Osteoblast (primary cell): ENCODE results near the gene USP22. TPM values are rescaled to one million over a fixed set of nuclear protein-coding genes. Genes with fewer than 3 reads are reported as not detected.

ENCODE experiments used
- DNase-seq: peaks from one replicate; pipeline ENCODE4 v3.0.0; 2011; ENCODE audit warnings: low spot score, mixed read lengths; ENCODE audit not compliant: insufficient read length; ENCODE audit errors: missing footprints
- H2AFZ ChIP-seq: 2 replicates; pipeline ENCODE4 v1.6.0; 2011; ENCODE audit warnings: mild to moderate bottlenecking, low read length
- H3K27ac ChIP-seq: 2 replicates; pipeline ENCODE4 v1.5.1; 2011; ENCODE audit warnings: mild to moderate bottlenecking, low read depth, low read length, moderate library complexity
- H3K27me3 ChIP-seq: 2 replicates; pipeline ENCODE4 v1.6.0; 2012; ENCODE audit warnings: mild to moderate bottlenecking, control low read depth, inconsistent platforms, low read length, moderate library complexity; ENCODE audit not compliant: insufficient read depth
- H3K36me3 ChIP-seq: 2 replicates; pipeline ENCODE4 v1.5.1; 2011; ENCODE audit warnings: mild to moderate bottlenecking, low read length, control low read depth, moderate library complexity; ENCODE audit not compliant: insufficient read depth
- H3K4me1 ChIP-seq: 2 replicates; pipeline ENCODE4 v1.5.1; 2011; ENCODE audit warnings: mild to moderate bottlenecking, low read length, control low read depth, moderate library complexity; ENCODE audit not compliant: insufficient read depth
- H3K4me2 ChIP-seq: 2 replicates; pipeline ENCODE4 v1.6.0; 2011; ENCODE audit warnings: mild to moderate bottlenecking, low read length; ENCODE audit not compliant: insufficient read depth
- H3K4me3 ChIP-seq: fragments of 200-600 bp; sonication (generic); 3 replicates; pipeline ENCODE4 v1.5.1; 2012; ENCODE audit warnings: mild to moderate bottlenecking, low read length, inconsistent platforms; ENCODE audit not compliant: insufficient read depth
- H3K79me2 ChIP-seq: 2 replicates; pipeline ENCODE4 v1.6.0; 2012; ENCODE audit warnings: mild to moderate bottlenecking, low read length, control low read depth, inconsistent platforms; ENCODE audit not compliant: insufficient read depth
- H3K9me3 ChIP-seq: 2 replicates; pipeline ENCODE4 v1.5.1; 2011; ENCODE audit warnings: low read depth, low read length, control low read depth
- H4K20me1 ChIP-seq: 2 replicates; pipeline ENCODE4 v1.6.0; 2012; ENCODE audit warnings: mild to moderate bottlenecking, low read length, control low read depth; ENCODE audit not compliant: insufficient read depth
- total RNA-seq: library from RNA; depleted of rRNA; stranded (reverse); fragments of >200 nt; gene quantifications from 2 replicates; pipeline ENCODE4 v1.2.3, GENCODE V29; 2012
- TF ChIP-seq, protein P1 (sequence below): IDR thresholded peaks from 2 replicates; pipeline ENCODE4 v1.5.1; 2011; ENCODE audit warnings: mild to moderate bottlenecking, low read depth, low read length, moderate library complexity; ENCODE audit errors: extremely low read depth

Gene USP22
- total RNA-seq, 1 donor, result 293 TPM

DNA sequence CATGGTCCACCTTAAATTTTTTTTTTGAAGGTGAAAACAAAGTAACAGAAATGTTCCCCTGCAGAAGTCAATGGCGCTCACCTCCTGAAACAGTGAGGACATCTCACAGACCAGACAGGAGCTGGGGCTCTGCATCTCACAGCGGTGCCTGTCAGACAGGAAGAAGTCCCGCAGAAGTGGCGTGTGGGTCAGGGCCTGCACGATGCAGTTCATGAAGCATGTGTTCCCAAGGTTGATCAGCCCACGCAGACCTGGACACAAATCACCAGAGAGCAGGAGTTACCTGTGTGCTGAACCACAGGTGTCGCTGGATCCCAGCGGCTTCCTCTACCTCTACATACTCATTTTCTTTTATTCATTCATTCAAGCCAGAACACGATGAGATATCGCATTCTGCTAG lies 24.9 kb downstream of the USP22 start:
- Histone ChIP-seq H3K9me3 (no peaks in the 10 kb centered on the region), H3K4me1 (no peaks in the 10 kb centered on the region), H3K4me3 (no peak overlapping the region), H3K4me2 (no peak overlapping the region), H3K27me3 (no peaks in the 10 kb centered on the region), H3K36me3 (peaks cover 91% of the 10 kb centered on the region), H4K20me1 (peaks cover 86% of the 10 kb centered on the region), H2AFZ (no peak overlapping the region), H3K27ac (no peak overlapping the region), H3K79me2 (peaks cover 98% of the 10 kb centered on the region)
- TF ChIP-seq, protein P1, sequence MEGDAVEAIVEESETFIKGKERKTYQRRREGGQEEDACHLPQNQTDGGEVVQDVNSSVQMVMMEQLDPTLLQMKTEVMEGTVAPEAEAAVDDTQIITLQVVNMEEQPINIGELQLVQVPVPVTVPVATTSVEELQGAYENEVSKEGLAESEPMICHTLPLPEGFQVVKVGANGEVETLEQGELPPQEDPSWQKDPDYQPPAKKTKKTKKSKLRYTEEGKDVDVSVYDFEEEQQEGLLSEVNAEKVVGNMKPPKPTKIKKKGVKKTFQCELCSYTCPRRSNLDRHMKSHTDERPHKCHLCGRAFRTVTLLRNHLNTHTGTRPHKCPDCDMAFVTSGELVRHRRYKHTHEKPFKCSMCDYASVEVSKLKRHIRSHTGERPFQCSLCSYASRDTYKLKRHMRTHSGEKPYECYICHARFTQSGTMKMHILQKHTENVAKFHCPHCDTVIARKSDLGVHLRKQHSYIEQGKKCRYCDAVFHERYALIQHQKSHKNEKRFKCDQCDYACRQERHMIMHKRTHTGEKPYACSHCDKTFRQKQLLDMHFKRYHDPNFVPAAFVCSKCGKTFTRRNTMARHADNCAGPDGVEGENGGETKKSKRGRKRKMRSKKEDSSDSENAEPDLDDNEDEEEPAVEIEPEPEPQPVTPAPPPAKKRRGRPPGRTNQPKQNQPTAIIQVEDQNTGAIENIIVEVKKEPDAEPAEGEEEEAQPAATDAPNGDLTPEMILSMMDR, result no peak
- no peak for DNase-seq

DNA sequence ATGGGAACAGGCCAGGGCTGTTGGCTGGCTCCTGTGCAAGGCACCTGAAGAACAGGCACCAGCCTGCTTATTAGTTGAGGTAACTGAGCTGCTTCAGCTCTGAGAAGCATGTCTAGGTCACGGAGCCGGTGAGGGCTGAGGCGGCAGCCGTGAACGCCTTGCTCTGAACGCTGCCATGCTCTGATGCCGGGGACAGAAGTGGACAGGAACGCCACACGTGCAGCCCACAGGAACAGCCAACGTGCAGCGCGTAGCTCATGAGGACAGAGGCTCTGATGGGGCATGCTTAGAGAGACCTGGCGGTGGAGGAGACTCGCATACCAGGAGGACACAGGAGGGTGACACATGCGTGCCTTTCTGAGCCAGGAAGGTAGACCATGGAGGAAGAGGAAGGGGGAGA lies 25.6 kb downstream of the USP22 start:
- Histone ChIP-seq H3K9me3 (no peaks in the 10 kb centered on the region), H3K4me3 (no peak overlapping the region), H3K4me2 (no peak overlapping the region), H4K20me1 (peaks cover 88% of the 10 kb centered on the region), H3K27ac (no peak overlapping the region), H3K4me1 (no peaks in the 10 kb centered on the region), H3K79me2 (peaks cover 99% of the 10 kb centered on the region), H2AFZ (no peak overlapping the region), H3K27me3 (no peaks in the 10 kb centered on the region), H3K36me3 (peaks cover 95% of the 10 kb centered on the region)
- TF ChIP-seq, protein P1, result no peak
- no peak for DNase-seq

DNA sequence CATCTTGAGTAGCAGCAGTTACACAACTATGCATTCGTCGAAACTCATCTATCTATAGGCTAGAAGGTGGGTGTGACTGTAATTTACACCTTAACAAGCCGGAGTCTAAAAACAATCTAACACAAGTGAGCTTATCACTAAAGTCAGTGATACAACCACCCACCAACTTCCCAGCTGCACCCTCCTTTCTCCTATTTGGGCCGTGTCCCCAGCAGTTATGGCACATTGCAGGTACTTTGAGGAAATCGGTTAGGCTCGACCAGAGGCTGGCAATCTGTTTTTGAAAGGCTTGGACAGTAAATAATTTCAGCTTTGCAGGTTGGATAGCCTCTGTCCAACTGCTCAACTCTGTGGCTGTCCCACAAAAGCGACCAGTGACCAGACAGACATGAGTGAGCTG lies 26.0 kb downstream of the USP22 start:
- Histone ChIP-seq H4K20me1 (peaks cover 89% of the 10 kb centered on the region), H3K4me1 (no peaks in the 10 kb centered on the region), H3K79me2 (peaks cover 99% of the 10 kb centered on the region), H3K27me3 (no peaks in the 10 kb centered on the region), H3K36me3 (peaks cover 98% of the 10 kb centered on the region), H2AFZ (no peak overlapping the region), H3K27ac (no peak overlapping the region), H3K4me3 (no peak overlapping the region), H3K4me2 (no peak overlapping the region), H3K9me3 (no peaks in the 10 kb centered on the region)
- TF ChIP-seq, protein P1, result no peak
- DNase-seq, result no peak

DNA sequence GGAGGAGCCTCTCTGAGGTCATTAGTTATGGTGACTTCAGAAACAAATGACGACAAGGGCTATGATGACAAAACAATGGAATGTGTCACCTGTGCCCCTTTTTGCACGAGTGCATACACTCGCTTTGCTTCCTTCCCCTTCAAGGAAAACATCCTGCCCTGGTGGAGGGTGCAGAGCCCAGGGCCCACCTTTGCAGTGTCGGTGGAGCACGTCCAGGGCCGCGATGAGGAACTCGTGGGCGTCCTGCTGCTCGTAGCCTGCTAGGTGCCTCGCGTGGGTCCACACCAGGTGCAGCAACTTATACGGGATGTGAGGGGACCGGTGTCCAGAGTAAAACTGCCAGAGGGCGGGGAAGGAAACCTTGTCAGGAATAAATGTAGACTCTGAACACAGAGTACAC lies 27.2 kb downstream of the USP22 start:
- H2AFZ ChIP-seq, result no peak overlapping the region

More for the DNA sequence above, 27.2 kb downstream of the USP22 start:
- TF ChIP-seq, protein P1, result no peak
- Histone ChIP-seq H3K79me2 (peaks cover 99% of the 10 kb centered on the region), H3K27me3 (no peaks in the 10 kb centered on the region), H4K20me1 (peaks cover 89% of the 10 kb centered on the region), H3K4me3 (no peak overlapping the region), H3K36me3 (peaks cover 98% of the 10 kb centered on the region), H3K9me3 (no peaks in the 10 kb centered on the region), H3K4me2 (no peak overlapping the region), H3K27ac (no peak overlapping the region), H3K4me1 (no peaks in the 10 kb centered on the region)
- DNase-seq, result no peak
